Caco-2 (cell line): ENCODE results near the gene SEC23B. TPM values are rescaled to one million over a fixed set of nuclear protein-coding genes. Genes with fewer than 3 reads are reported as not detected.

ENCODE experiments used
- BruUV-seq: library from RNA; stranded (reverse); fragments of 400-500 nt; replicated peaks from 2 replicates; lab custom pipeline; 2021; lab: Mats Ljungman, UMichigan
- CTCF ChIA-PET: fragments of 300-600 bp; sonication (Branson Sonifier 250); formaldehyde crosslinking; loops from one replicate; lab custom pipeline; 2022; ENCODE audit warnings: antibody characterized with exemption; lab: Charles Lee
- POLR2A ChIA-PET: fragments of 300-600 bp; sonication (Branson Sonifier 250); formaldehyde crosslinking; loops from one replicate; lab custom pipeline; 2022; ENCODE audit warnings: antibody characterized with exemption; lab: Charles Lee
- DNase-seq, 2 experiments: peaks; one replicate each; pipeline versions ENCODE4 v3.0.0 to v3.0.0-alpha.2; 2020 to 2022
- H3K27me3 ChIP-seq: replicated peaks from 2 replicates; pipeline ENCODE4 v1.6.0; 2011; ENCODE audit warnings: low read length; ENCODE audit not compliant: control insufficient read depth, insufficient read depth
- H3K36me3 ChIP-seq: 2 replicates; pipeline ENCODE4 v1.5.1; 2011; ENCODE audit warnings: low read length; ENCODE audit not compliant: control insufficient read depth, insufficient read depth
- H3K4me1 ChIP-seq: fragments of 250-450 bp; sonication (Bioruptor Pico); 2 replicates; pipeline ENCODE4 v1.5.1; 2020; ENCODE audit warnings: mild to moderate bottlenecking
- H3K4me3 ChIP-seq: 2 replicates; pipeline ENCODE4 v1.5.1; 2011; ENCODE audit warnings: low read depth, mild to moderate bottlenecking, control low read depth, low read length
- H3K9me3 ChIP-seq: fragments of 250-450 bp; sonication (Bioruptor Pico); 2 replicates; pipeline ENCODE4 v1.5.1; 2020; ENCODE audit warnings: mild to moderate bottlenecking, moderate library complexity
- H3K27ac Mint-ChIP-seq: one replicate; pipeline ENCODE4 v1.8.0; 2022; ENCODE audit warnings: mixed read lengths; ENCODE audit not compliant: unreplicated experiment
- H3K27me3 Mint-ChIP-seq: one replicate; pipeline ENCODE4 v1.8.0; 2022; ENCODE audit warnings: mixed read lengths; ENCODE audit not compliant: insufficient read depth, unreplicated experiment
- H3K36me3 Mint-ChIP-seq: one replicate; pipeline ENCODE4 v1.8.0; 2022; ENCODE audit warnings: mild to moderate bottlenecking, mixed read lengths; ENCODE audit not compliant: insufficient read depth, unreplicated experiment
- H3K4me1 Mint-ChIP-seq: one replicate; pipeline ENCODE4 v1.8.0; 2022; ENCODE audit warnings: low read depth, mixed read lengths; ENCODE audit not compliant: unreplicated experiment
- H3K4me3 Mint-ChIP-seq: one replicate; pipeline ENCODE4 v1.8.0; 2022; ENCODE audit warnings: mild to moderate bottlenecking, moderate library complexity, mixed read lengths; ENCODE audit not compliant: unreplicated experiment
- H3K9me3 Mint-ChIP-seq: one replicate; pipeline ENCODE4 v1.8.0; 2022; ENCODE audit warnings: mixed read lengths; ENCODE audit not compliant: unreplicated experiment
- CTCF ChIP-seq, 2 experiments: fragments of 200-600 bp in 1 of 2; IDR thresholded peaks; 1 replicate in 1 of 2; 2 replicates in 1 of 2; pipeline versions ENCODE4 v1.5.1 to v1.8.0; 2011 to 2022; ENCODE audit warnings: antibody characterized with exemption in 1 of 2, control low read depth in 1 of 2, inconsistent platforms in 1 of 2, low read depth in 1 of 2, low read length in 1 of 2, mild to moderate bottlenecking in 1 of 2, moderate library complexity in 1 of 2; ENCODE audit not compliant: insufficient read depth in 1 of 2, severe bottlenecking in 1 of 2, unreplicated experiment in 1 of 2
- intact Hi-C: fragments of 100-400 bp; cut with micrococcal nuclease; formaldehyde crosslinking; loops from one replicate; pipeline ENCODE4 v1.10.0; 2022; ENCODE audit not compliant: unreplicated experiment
- total RNA-seq: library from RNA; stranded (reverse); gene quantifications from 2 replicates; pipeline ENCODE4 v1.2.3, GENCODE V29; 2022

The SEC23B gene
- total RNA-seq, 1 experiment from 2014 or later: 84.1 TPM

- Histone ChIP-seq H3K4me3 (no peak overlapping the region), H3K9me3 (no peaks in the 10 kb centered on the region), H3K4me1 (no peaks in the 10 kb centered on the region), H3K36me3 (0 out of 2 replicates have a peak, but pooled peaks cover 1% of the 10 kb centered on the region), H3K27me3 (no peaks in the 10 kb centered on the region)
- ChIA-PET CTCF (no interaction called here), POLR2A (no interaction called here)
- no TSS peak for BruUV-seq
- DNase-seq: no peak
- no peak overlapping the region for H3K27ac Mint-ChIP-seq
- no peak for TF ChIP-seq CTCF (IDR thresholded peaks at IDR 0.05; ENCODE audit: insufficient read depth in 1 of 2, low read depth in 1 of 2, low read length in 1 of 2, severe bottlenecking in 1 of 2, unreplicated experiment in 1 of 2)
- no peaks in the 10 kb centered on the region for H3K4me1 Mint-ChIP-seq
- H3K9me3 Mint-ChIP-seq: no peaks in the 10 kb centered on the region
- H3K4me3 Mint-ChIP-seq: no peak overlapping the region
- no peaks in the 10 kb centered on the region for H3K27me3 Mint-ChIP-seq
- intact Hi-C loops: no loop called here
- peaks cover 86% of the 10 kb centered on the region for H3K36me3 Mint-ChIP-seq
Measured at GRCh38 chr20:18533491-18533890, 25.8 kb downstream of the SEC23B start.

GRCh38 chr20:18533978-18534644, 26.4 kb downstream of the SEC23B start:
- DNase-seq: no peak
- H3K4me1 ChIP-seq: no peaks in the 10 kb centered on the region
- peaks cover 83% of the 10 kb centered on the region for H3K36me3 Mint-ChIP-seq
- no peaks in the 10 kb centered on the region for H3K9me3 ChIP-seq
- H3K27me3 Mint-ChIP-seq: no peaks in the 10 kb centered on the region
- intact Hi-C loops: no loop called here
- ChIA-PET POLR2A (no interaction called here), CTCF (no interaction called here)
- no TSS peak for BruUV-seq
- H3K27me3 ChIP-seq: no peaks in the 10 kb centered on the region
- H3K4me3 Mint-ChIP-seq: no peak overlapping the region
- no peak for TF ChIP-seq CTCF (IDR thresholded peaks at IDR 0.05; ENCODE audit: insufficient read depth in 1 of 2, low read depth in 1 of 2, low read length in 1 of 2, severe bottlenecking in 1 of 2, unreplicated experiment in 1 of 2)
- no peaks in the 10 kb centered on the region for H3K4me1 Mint-ChIP-seq
- no peak overlapping the region for H3K27ac Mint-ChIP-seq
- H3K36me3 ChIP-seq: 0 out of 2 replicates have a peak, but pooled peaks cover under 1% of the 10 kb centered on the region
- H3K9me3 Mint-ChIP-seq: no peaks in the 10 kb centered on the region
- no peak overlapping the region for H3K4me3 ChIP-seq

- no TSS peak for BruUV-seq
- Mint-ChIP-seq H3K4me1 (no peaks in the 10 kb centered on the region), H3K36me3 (peaks cover 76% of the 10 kb centered on the region), H3K27me3 (no peaks in the 10 kb centered on the region), H3K4me3 (no peak overlapping the region), H3K9me3 (no peaks in the 10 kb centered on the region), H3K27ac (no peak overlapping the region)
- Histone ChIP-seq H3K4me3 (no peak overlapping the region), H3K4me1 (no peaks in the 10 kb centered on the region), H3K9me3 (no peaks in the 10 kb centered on the region), H3K27me3 (no peaks in the 10 kb centered on the region), H3K36me3 (no peaks in the 10 kb centered on the region)
- DNase-seq: no peak
- ChIA-PET CTCF (no interaction called here), POLR2A (no interaction called here)
- intact Hi-C loops: no loop called here
- TF ChIP-seq CTCF (IDR thresholded peaks at IDR 0.05; ENCODE audit: insufficient read depth in 1 of 2, low read depth in 1 of 2, low read length in 1 of 2, severe bottlenecking in 1 of 2, unreplicated experiment in 1 of 2): no peak
Measured at GRCh38 chr20:18537651-18538050, 29.9 kb downstream of the SEC23B start.
